Fibroblast of lung (primary cell): ENCODE data around the gene NFIC. TPM values are rescaled to one million over a fixed set of nuclear protein-coding genes. Genes with fewer than 3 reads are reported as not detected.

Experiments used
- DNase-seq, 2 donors: peaks; one replicate each; pipeline versions ENCODE4 v3.0.0 to v3.0.0-alpha.2; 2010; ENCODE audit warnings: low read depth in 2 of 2
- H2AFZ ChIP-seq: 2 replicates; pipeline ENCODE4 v1.5.1; 2012; ENCODE audit warnings: low read length, control low read depth, inconsistent platforms
- H3K27ac ChIP-seq: 2 replicates; pipeline ENCODE4 v1.5.1; 2011; ENCODE audit warnings: low read length, control low read depth; ENCODE audit not compliant: insufficient read depth
- H3K27me3 ChIP-seq: 2 replicates; pipeline ENCODE4 v1.5.1; 2011; ENCODE audit warnings: mild to moderate bottlenecking, low read length; ENCODE audit not compliant: control insufficient read depth, insufficient read depth
- H3K36me3 ChIP-seq: 2 replicates; pipeline ENCODE4 v1.5.1; 2011; ENCODE audit warnings: low read length; ENCODE audit not compliant: control insufficient read depth, insufficient read depth
- H3K4me1 ChIP-seq: 2 replicates; pipeline ENCODE4 v1.5.1; 2011; ENCODE audit warnings: low read length; ENCODE audit not compliant: control insufficient read depth, insufficient read depth; ENCODE audit errors: extremely low read depth
- H3K4me2 ChIP-seq: 2 replicates; pipeline ENCODE4 v1.5.1; 2011; ENCODE audit warnings: low read length, control low read depth; ENCODE audit not compliant: insufficient read depth; ENCODE audit errors: extremely low read depth
- H3K4me3 ChIP-seq, 4 experiments: fragments of 200-600 bp in 1 of 4; sonication (generic) in 1 of 4; replicated peaks in 1 of 4; 2 replicates each; pipeline ENCODE4 v1.5.1; 2011 to 2016; ENCODE audit warnings: low read length in 4 of 4, low read depth in 3 of 4, mild to moderate bottlenecking in 3 of 4, control low read depth in 2 of 4, inconsistent platforms in 1 of 4, mixed read lengths in 1 of 4; ENCODE audit not compliant: insufficient read depth in 1 of 4; ENCODE audit errors: control extremely low read depth in 1 of 4
- H3K79me2 ChIP-seq: 2 replicates; pipeline ENCODE4 v1.5.1; 2012; ENCODE audit warnings: mild to moderate bottlenecking, low read length, inconsistent platforms; ENCODE audit not compliant: control insufficient read depth, insufficient read depth
- H3K9ac ChIP-seq: 2 replicates; pipeline ENCODE4 v1.5.1; 2011; ENCODE audit warnings: mild to moderate bottlenecking, low read length, control low read depth; ENCODE audit not compliant: insufficient read depth
- H3K9me3 ChIP-seq: 2 replicates; pipeline ENCODE4 v1.5.1; 2012; ENCODE audit warnings: low read depth, low read length; ENCODE audit not compliant: control insufficient read depth, insufficient read depth
- H4K20me1 ChIP-seq: 2 replicates; pipeline ENCODE4 v1.5.1; 2011; ENCODE audit warnings: low read length; ENCODE audit not compliant: control insufficient read depth, insufficient read depth; ENCODE audit errors: extremely low read depth
- EZH2 ChIP-seq: IDR thresholded peaks from 2 replicates; pipeline ENCODE4 v1.5.1; 2012; ENCODE audit warnings: low read length, control low read depth, mild to moderate bottlenecking; ENCODE audit errors: missing control alignments
- polyA plus RNA-seq, 2 donors: library from polyadenylated mRNA; depleted of rRNA in 1 of 2; stranded (reverse) in 1 of 2; unstranded in 1 of 2; fragments of >200 nt; gene quantifications; 2 replicates each; pipeline ENCODE4 v1.2.1, GENCODE V29; 2011 to 2012; ENCODE audit warnings: missing spikeins in 1 of 2
- total RNA-seq: library from RNA; depleted of rRNA; stranded (reverse); fragments of >200 nt; gene quantifications from 2 replicates; pipeline ENCODE4 v1.2.1, GENCODE V29; 2014
- TF ChIP-seq, protein P1 (sequence below), 2 donors: IDR thresholded peaks in 1 of 2; conservative IDR thresholded peaks in 1 of 2; 1 replicate in 1 of 2; 2 replicates in 1 of 2; pipeline ENCODE4 v1.5.1; 2011 to 2012; ENCODE audit warnings: low read length in 2 of 2, control low read depth in 1 of 2, inconsistent platforms in 1 of 2, low read depth in 1 of 2, mild to moderate bottlenecking in 1 of 2

NFIC gene
- total and polyA plus RNA-seq, 2 donors (not counting 1 experiment from before 2014, with no cell fraction given), result 7.9 to 66.4 TPM

DNA sequence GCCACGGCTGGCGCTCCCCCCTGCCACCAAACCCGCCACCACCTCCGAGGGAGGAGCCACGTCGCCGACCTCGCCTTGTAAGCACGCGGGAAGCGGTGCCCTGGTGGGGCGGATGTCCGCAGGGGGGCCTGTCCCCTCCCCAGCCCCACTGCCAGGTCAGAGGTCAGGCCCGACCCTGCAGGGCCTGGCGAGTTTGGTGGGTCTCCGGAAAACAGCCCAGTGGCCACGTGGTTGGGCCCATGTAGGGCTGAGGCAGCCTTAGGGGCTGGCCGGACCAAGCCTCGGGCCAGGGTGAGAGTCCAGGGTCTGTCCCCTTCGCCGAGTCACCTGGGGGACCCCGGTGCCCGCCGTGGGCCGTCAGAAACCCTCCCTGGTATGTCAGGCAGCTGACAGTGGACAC is 87.5 kb downstream of the NFIC start:
- no peak for TF ChIP-seq EZH2
- TF ChIP-seq, protein P1, sequence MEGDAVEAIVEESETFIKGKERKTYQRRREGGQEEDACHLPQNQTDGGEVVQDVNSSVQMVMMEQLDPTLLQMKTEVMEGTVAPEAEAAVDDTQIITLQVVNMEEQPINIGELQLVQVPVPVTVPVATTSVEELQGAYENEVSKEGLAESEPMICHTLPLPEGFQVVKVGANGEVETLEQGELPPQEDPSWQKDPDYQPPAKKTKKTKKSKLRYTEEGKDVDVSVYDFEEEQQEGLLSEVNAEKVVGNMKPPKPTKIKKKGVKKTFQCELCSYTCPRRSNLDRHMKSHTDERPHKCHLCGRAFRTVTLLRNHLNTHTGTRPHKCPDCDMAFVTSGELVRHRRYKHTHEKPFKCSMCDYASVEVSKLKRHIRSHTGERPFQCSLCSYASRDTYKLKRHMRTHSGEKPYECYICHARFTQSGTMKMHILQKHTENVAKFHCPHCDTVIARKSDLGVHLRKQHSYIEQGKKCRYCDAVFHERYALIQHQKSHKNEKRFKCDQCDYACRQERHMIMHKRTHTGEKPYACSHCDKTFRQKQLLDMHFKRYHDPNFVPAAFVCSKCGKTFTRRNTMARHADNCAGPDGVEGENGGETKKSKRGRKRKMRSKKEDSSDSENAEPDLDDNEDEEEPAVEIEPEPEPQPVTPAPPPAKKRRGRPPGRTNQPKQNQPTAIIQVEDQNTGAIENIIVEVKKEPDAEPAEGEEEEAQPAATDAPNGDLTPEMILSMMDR (conservative IDR thresholded peaks at IDR 0.05 in 1 of 2, IDR thresholded peaks at IDR 0.05 in 1 of 2; ENCODE audit: low read depth in 1 of 2, low read length in 2 of 2), result no peak
- H3K9me3 ChIP-seq, result no peaks in the 10 kb centered on the region
- no peaks in the 10 kb centered on the region for H3K27me3 ChIP-seq
- no peak for DNase-seq
- H3K36me3 ChIP-seq, result peaks cover 36% of the 10 kb centered on the region
- H3K4me2 ChIP-seq, result no peak overlapping the region
- H3K27ac ChIP-seq, result no peak overlapping the region
- H4K20me1 ChIP-seq, result no peaks in the 10 kb centered on the region
- no peak overlapping the region for H3K4me3 ChIP-seq
- H3K4me1 ChIP-seq, result peaks cover 14% of the 10 kb centered on the region
- no peak overlapping the region for H2AFZ ChIP-seq
- peaks cover 32% of the 10 kb centered on the region for H3K79me2 ChIP-seq
- H3K9ac ChIP-seq, result no peak overlapping the region

DNA sequence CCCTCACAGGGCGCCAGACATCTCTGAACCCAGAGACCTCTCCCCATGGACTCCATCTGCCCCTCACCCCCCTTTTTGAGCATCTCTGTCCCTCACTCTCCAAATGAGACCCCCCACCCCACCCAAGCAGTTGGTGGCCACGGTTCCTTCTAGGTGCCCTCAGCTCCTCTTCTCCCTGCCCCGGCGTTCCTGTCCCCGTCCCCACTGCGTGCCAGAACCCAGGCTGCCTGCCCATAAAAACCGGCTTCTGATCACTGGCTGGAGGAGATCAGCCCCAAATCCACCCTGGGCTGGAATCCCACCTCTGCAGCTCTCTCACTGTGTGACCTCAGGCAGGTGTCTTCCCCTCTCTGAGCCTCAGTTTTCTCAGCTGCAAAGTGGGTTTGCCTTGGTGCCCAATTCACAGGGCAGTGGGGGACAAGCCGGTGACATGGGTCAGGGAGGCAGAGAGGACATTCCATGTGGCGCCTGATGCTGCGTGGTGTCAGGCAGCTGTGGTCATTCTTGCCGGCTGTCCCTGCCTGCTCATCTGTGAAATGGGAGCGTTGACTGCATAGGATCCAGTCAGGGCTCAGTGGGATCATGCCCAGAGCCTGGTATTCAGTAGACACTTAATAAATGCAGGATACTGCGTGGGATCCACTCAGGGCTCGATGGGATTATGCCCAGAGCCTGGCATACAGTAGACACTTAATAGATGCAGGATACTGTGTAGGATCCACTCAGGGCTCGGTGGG is 88.4 kb downstream of the NFIC start:
- DNase-seq, result no peak
- TF ChIP-seq EZH2, result no peak
- TF ChIP-seq, protein P1 (conservative IDR thresholded peaks at IDR 0.05 in 1 of 2, IDR thresholded peaks at IDR 0.05 in 1 of 2; ENCODE audit: low read depth in 1 of 2, low read length in 2 of 2), result no peak
- no peaks in the 10 kb centered on the region for H3K9me3 ChIP-seq
- peaks cover 22% of the 10 kb centered on the region for H3K4me1 ChIP-seq
- no peak overlapping the region for H3K4me2 ChIP-seq
- H3K36me3 ChIP-seq, result peaks cover 32% of the 10 kb centered on the region
- H3K79me2 ChIP-seq, result peaks cover 32% of the 10 kb centered on the region
- H2AFZ ChIP-seq, result no peak overlapping the region
- no peaks in the 10 kb centered on the region for H4K20me1 ChIP-seq
- no peaks in the 10 kb centered on the region for H3K27me3 ChIP-seq
- H3K9ac ChIP-seq, result no peak overlapping the region
- H3K4me3 ChIP-seq, result no peak overlapping the region
- H3K27ac ChIP-seq, result no peak overlapping the region

DNA sequence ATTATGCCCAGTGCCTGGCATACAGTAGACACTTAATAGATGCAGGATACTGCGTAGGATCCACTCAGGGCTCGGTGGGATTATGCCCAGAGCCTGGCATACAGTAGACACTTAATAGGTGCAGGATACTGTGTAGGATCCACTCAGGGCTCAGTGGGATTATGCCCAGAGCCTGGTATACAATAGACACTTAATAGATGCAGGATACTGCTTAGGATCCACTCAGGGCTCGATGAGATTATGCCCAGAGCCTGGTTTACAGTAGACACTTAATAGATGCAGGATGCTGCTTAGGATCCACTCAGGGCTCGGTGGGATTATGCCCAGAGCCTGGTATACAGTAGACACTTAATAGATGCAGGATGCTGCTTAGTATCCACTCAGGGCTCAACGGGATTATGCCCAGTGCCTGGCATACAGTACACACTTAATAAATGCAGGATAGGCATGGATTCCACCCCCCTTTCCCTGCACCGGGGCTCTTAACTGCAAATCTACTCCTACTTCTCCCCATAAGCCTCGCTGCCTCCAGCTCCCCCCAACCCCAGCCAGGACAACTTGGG is 89.1 kb downstream of the NFIC start:
- no peak overlapping the region for H3K4me3 ChIP-seq
- H3K4me1 ChIP-seq, result peaks cover 25% of the 10 kb centered on the region
- H3K79me2 ChIP-seq, result peaks cover 35% of the 10 kb centered on the region
- peaks cover 34% of the 10 kb centered on the region for H3K36me3 ChIP-seq
- no peak overlapping the region for H3K4me2 ChIP-seq
- H3K9me3 ChIP-seq, result no peaks in the 10 kb centered on the region
- H3K27me3 ChIP-seq, result no peaks in the 10 kb centered on the region
- no peak overlapping the region for H3K9ac ChIP-seq
- no peaks in the 10 kb centered on the region for H4K20me1 ChIP-seq
- no peak overlapping the region for H3K27ac ChIP-seq
- DNase-seq, result no peak
- H2AFZ ChIP-seq, result no peak overlapping the region
- TF ChIP-seq, protein P1 (conservative IDR thresholded peaks at IDR 0.05 in 1 of 2, IDR thresholded peaks at IDR 0.05 in 1 of 2; ENCODE audit: low read depth in 1 of 2, low read length in 2 of 2), result no peak
- no peak for TF ChIP-seq EZH2
